Measurements from ENCODE around the gene JARID2.
A peak's percentile ranks its signal among the peaks of the same experiment; 100 is the strongest.

The JARID2 gene

DNA sequence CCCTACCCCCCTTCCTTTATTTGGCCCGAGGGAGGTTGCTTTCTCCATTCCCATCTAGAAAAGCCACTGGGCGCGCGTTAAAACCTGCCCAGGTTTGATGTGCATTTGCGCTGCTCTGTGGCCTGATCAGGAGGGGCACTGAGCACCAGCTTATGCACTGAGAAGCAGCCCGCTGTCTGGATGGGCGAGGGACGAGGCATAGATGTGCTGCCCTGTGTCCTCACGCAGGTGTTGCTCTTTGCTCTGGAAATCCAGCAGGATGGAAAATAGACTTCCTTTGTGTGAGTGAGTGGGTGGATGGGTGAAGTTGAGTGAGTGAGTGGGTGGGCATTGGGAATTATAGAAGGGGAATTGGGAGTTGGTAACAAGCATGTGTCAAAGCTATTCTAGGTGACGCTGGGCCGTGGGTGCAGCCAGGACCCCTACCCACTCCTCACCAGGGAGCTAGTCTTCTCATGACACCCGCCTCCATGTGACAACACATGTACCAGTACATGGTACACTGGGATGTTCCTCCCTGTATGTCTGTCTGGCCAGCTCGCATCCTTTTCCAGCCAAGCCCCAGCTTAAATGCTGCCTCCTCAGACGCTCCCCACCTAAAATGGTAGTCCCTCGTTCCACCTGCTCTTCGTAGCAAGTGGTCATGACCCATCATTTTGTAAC, 254.3 kb downstream of the JARID2 start:
- no peak for DNase-seq

DNA sequence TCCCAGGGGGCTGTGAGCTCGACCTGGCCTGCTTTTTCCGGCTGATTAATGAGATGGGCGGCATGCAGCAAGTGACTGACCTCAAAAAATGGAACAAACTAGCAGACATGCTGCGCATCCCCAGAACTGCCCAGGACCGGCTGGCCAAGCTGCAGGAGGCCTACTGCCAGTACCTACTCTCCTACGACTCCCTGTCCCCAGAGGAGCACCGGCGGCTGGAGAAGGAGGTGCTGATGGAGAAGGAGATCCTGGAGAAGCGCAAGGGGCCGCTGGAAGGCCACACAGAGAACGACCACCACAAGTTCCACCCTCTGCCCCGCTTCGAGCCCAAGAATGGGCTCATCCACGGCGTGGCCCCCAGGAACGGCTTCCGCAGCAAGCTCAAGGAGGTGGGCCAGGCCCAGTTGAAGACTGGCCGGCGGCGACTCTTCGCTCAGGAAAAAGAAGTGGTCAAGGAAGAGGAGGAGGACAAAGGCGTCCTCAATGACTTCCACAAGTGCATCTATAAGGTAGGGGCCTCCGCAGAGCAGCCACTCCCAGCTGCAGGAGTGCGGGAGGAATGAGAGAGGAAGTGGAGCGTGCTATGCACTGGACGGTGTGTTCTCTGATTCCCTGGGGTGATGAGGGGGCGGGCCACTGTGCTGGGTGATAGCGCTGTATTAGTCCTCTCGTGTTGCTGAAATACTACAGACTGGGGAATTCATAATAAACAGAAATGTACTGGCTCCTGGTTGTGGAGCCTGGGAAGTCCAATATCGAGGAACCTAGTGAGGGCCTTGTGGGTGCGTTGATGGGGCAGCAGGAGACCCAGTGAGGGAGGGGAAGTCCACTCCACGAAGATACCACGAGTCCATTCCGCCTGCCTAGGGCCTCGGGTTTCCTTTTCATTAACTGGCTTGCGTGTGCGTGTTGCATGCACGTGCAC, 255.3 kb downstream of the JARID2 start:
- no peak for DNase-seq

DNA sequence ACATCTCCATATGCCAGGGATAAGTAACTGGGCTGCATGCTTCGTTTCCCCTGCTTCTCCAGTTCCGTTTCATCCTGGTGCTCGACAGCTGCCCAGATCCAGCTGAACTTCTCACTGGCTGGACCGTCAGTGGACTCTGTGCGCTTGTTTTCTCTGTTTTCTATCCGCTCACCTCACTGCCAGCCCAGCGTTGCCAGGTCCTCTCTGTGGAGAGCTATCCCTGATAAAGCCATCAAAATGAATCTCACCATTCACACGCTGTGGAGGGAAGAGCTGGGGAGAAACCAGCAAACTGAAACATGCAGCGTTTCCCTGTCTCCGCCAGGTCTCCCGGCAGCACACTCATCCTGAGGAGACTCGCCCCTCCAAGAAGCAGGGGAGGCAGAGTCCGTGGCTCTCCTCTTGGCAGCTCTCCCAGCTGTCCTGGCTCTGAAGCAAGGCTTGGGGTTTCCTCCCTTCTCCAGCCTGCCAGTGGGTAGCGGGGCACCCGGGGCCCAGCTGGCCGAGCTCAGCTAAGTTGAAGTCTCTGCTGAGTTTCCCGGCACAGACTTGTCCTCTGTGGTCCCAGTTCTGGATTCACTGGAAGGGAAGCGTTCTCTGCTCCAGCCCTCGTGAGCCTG, 256.1 kb downstream of the JARID2 start:
- no peak for DNase-seq

DNA sequence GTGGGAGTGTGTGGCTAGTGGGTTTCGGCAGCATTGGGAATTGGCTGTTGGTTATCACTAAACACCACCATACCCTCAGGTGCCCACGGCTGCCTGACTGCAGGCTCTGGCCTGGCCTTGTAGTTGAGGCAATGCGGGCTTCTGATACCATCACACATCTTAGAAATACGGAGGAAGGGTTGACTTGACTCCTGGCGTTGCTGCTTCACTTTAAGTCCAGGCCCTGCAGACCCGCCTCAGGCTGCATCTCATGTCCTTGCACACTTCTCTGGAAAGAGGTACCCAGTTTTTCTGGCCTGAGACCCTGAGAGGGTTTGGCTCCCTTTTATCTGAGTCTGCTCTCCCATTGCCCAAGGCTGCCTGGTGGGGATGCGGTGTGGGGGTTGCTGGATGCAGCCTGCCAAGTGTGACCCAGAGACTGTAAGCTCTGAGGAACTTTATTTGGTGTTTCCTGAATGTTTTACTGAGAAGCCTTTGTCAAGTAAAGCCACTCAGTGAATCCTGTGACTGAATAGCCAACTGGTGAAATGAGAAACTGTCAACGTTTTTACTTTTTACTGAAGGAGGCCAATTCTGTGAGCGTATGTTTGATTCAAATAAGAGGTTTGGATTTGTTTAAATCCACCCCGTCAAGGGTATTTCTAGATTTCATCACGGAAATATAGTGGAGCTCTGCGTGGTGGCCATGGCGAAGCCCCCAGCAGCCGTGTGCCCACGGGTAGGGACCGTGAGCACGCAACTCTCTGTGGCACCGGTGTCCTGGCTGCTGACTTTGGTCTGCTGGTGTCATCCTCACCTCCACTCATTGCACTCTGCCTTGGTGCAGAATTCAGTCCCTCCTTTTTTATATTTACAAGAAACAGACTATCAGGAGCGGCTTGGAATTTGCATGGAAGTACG, 256.8 kb downstream of the JARID2 start:
- no peak for DNase-seq

DNA sequence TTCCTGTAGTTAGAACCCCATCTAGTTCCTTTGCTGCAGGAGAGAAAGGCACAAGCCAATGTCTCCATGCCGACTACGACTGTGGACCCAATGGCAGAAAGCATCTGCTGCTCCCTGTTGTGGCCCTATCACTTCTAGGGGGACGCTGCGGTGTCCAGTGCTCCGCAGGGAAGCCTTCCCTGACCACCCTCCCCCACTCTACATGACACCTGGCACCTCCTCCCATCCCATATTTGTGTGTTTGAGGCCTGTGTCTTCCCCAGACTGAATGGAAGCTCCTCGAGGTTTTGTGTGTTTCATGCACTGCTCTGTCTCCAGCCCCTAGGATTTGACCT, 257.4 kb downstream of the JARID2 start:
- DNase-seq, result no peak

DNA sequence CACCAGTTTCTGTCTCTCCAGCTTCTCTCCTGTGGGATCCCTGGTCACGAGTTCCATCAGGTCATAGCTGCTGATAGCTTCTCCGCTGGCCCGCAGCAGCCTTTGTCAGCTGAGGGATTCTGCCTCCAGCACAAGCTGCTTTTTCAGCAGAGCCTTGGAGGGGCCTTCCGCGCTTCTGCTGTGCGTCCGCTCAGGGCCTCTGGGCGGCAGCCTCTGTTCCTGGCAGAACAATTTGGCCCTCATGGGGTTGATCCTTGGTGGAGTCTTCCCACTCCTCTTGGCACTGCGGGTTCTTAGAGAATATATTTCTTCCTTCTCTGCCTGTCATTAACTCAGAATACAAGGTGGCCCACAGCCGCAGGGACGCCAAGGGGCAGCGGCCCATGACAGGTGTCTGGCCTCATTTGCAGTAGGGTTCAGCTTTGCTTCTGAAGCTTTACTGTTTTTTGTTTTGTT, 258.2 kb downstream of the JARID2 start:
- DNase-seq, result no peak

DNA sequence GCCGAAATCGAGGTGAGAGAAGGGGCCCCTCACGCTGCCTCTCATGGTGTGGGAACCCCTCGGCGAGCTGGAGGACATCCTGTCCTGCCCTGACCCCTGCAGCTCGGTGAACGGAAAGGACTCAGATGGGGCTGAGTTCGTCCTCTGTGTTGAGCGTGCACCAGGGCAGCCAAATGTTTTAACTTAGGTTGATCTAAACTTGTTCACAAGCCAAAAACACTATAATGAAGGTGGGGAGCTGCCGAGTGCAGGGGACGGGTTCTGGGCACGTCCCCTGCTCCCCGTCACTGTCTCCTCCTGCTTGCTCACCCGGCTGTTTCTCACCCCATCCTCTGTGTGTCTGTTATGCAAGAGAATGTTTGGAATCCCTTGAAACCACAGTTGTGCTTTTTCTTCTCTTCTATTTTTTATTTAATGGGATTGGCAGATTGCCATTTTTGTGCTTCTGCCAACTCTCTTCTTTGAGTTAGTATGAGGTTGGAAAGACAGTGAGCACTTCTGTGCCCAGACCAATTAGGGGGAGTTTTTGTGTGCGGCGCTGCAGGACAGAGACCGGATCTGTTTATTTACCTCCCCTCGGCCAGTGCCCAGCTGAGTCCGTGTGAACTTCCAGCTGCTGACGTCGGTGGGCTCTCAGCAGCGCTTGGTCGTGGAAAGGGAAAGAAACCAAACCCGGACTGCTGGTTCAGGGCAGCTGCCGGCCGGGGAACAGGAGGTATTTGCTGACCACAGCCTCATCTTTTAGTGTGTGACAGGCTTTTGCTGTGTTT, 258.9 kb downstream of the JARID2 start:
- DNase-seq, result no peak

DNA sequence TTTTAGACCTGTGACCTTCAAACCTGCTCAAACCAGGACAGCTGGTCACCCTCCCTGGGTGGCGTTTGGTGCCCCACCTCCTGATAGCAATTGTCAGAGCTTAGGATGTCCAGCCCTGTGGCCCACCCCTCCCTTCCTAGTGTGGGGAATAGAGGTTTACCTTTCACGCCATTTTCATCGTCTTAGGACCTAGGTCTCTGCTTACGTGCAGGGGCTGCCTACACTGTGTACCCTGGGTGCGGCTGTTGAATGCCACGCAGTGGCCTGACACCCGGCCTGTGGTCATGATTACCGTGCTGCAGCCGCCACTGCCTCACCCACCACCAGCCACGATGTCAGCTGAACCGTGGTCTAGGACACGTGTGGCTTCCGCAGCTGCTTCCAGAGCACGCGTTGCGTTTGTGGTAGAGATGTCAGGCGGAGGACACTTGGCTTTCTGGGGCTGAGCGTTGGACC, 259.6 kb downstream of the JARID2 start:
- DNase-seq, result no peak

DNA sequence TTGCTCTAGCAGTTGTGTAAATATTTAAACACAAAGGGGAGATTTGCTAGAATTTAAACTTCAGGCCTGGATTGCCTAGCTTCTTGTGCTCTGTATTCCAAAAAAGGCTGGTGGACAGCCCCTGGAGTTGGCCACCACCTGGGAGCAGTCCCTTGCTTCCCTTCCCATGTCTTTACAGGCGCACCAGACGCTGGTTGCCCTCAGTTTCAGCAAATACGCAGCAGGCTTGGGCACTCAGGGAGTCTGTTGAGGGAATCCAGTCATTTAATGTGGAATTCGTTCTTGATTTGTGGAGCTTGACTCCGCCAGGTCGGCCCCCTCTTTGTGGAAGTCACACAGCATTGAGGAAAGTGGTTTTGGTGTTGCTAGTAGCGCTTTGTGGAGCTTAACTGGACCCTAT, 260.2 kb downstream of the JARID2 start:
- no peak for DNase-seq

DNA sequence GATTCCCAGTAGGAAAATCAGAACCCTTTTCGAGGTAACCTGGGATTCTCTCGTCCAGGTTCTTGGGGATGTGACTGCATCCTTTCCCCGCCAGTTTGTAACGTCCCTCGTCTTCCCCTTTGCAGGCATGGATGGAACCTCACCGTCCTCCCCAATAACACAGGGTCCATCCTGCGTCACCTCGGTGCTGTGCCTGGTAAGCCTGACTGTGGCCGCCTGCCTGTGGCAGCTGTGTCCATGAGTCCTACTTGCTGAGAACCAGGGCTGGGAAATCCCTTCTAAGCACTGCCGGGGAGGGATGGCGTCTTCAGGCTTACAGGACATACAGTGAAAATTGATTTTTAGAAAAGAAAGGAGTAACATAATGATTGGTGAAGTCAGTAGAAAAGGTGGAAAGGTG, 261.4 kb downstream of the JARID2 start:
- DNase-seq, result no peak

DNA sequence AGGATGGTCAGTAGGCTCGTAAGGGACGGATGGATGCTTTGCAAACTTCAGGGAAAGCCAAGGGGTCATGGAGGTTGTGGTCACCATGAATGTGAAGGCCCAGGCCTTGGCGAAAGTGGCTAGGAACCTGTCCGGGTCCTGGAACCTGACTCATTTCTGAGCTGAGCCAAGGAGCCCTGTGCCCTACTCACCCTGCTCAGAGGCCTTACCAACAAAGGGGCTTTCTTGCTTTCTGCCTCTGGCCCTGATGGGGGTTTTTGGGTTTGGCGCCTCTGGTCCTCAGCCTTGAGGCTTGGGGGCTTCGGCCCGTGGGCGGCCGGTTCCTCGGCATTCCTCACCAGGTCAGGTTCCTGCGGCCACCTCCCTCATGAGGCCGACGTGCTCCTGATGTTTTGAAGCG, 261.9 kb downstream of the JARID2 start:
- no peak for DNase-seq

DNA sequence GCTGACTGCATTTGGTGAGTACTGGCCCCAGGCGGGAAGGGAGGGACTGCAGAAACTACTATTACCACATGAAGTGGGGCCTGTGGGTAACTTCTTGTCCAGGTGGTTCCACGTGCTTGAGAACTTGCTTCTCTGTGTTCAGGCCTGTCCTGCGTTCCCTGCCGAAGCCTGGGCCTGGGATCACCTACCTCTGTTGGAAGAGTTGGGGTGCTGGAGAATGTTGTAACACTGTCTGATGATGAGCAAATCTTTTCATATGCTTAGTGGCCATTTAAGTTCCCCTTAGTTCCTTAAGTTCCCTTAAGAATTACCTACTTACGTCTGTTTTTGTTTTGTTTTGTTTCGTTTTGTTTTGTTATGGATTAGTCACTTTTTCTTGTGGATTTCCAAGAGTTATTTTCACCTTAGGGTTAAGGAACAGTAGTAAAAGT, 262.6 kb downstream of the JARID2 start:
- DNase-seq, result no peak

DNA sequence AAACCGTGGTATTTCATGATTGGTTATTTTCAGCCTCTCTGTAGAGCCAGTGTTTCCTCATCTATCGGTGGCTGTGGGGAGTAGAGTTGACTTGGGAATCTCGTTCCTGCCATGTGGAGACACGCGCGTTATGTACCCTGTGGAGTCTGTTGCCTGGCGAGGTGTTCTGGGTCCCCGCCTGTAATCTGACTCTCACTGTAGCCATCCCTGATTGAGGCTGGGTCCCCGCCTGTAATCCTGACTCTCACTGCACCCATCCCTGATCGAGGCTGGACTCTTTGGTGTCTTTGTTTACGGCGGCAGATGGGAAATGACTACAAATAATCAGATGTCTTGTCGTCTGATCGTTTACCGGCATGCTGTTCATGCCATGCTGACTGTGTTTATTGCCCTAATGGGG, 263.1 kb downstream of the JARID2 start:
- DNase-seq, result no peak

DNA sequence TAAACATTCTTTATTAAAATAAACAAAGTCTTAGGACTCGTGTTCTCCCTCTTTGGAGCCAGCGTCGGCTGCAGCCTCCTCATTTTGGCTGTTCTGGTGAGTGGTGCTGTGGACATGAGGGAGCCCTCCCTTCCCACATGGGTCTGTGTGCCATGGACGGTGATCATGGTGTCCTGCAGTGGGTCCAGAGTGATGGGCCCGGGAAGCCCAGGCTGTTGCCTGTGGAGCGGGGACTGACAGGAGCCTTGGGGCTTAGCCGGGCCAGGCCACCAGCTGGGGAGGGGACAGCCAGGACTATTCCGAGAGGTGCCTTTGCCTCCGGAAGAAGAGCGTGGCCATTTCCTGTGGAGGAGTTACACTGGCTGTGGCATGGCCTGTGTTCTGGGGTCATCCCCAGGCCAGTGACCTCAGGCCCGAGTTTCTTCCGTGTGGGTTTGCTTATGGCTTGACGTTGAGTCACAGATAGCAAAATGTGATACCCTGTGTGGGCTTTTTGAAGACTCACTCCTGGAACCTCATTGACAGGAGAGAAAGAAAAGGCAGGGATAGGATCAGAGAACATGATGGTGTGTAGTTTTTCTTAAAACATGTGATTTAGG, 263.6 kb downstream of the JARID2 start:
- DNase-seq, result no peak

DNA sequence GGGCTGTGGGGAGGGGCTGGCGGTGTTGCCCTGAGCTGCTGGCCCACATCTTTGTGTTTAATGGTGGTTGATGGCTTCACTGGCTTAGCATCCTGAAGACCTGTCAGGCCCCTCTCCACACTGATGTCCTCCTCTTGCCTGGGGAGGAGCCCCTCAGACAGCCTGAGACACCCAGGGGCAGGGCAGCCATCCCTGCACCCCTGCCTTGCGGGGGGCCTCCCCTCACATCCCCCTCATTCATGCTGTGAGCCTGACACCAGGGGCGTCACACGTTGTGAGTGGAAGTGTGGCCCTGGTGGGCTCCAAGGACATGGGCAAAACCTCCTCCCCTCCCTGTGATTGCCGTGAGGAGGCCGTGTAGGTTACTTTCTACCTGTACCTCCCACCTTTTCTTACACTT, 264.3 kb downstream of the JARID2 start:
- DNase-seq, result no peak

DNA sequence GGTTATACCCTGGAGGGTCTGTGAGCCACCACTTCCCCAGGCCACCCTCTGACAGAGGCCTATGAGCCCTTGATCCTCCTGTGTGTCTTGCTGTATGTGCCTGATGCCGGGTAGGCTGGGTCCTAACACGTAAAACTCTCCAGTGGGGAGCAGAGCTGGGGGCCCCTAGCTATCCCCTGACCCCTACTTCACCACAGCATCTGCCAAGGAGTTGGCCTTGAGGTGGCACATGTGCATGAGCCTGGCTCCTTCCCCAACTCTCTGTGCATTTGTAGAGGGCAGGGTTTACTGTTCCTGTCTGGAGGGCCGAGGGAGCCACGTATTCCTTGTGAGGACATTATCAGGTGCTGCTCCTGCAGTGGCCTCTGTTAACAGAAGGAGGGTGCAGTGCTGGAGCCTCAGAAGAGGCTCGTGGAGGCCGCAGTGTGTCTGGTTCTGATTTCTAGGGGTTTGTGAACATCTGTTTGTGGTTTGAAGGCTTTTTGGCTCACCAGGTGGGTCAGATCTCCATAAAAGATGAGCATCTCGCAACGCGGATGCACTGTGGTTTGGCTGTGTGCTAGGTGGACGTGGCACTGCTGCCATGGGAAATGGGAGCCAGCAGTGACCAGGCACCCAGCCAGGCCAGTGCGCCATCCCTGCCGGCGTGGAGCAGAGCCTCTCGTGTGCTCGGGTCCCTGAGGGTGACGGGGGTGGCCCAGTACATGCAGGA, 264.8 kb downstream of the JARID2 start:
- DNase-seq, result no peak

DNA sequence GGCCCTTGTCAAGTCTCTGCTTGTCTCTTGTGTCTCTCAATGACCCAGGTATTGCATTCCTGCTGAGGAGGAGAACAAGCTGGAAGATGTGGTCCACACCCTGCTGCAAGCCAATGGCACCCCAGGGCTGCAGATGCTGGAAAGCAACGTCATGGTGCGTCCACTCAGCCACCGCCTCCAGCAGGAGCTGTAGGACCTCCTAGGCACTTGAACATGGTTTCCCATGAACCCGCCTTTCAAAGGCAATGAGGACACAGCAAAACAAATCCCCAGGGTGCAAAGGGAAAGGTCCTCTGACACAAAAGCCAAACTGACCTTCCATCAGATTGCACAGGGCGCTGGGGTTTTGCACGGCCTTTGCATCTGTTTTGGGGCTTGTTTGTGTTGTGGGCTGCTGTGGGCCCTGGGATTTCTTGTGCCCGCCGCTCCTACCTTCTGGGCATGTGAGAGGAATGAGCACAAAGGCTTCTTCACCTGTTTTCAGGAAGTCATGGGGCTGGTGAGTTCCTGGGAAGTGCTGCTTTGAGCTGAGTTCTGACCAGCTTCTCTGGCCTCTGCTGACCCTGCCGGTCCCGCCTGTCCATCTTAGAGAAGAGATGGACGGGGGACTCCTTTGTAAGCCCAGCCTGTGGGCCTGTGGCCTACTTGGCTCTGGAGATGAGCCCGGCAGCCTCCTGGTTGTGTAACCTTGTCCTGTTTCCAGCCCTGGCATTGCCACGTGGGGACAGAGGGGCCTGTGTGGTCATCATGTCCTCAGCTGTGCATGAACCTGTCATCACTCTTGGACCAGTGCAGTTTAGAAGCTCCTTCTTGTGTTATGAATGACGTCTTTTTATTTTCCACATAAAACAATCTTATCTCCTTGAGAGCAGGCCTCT, 265.6 kb downstream of the JARID2 start:
- no peak for DNase-seq

DNA sequence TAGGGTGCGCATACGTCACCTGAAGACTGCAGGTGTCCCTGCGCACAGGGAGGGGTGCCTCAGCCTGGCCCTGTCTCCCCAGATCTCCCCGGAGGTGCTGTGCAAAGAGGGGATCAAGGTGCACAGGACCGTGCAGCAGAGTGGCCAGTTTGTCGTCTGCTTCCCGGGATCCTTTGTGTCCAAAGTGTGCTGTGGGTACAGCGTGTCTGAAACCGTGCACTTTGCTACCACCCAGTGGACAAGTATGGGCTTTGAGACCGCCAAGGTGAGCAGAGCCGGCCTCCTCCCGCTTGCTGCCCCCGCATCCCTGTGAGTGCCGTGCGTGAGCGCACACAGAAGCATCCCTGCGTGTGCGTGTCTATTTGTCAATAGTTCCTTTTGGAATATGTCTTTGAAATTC, 266.3 kb downstream of the JARID2 start:
- DNase-seq, result peak; percentile 70

DNA sequence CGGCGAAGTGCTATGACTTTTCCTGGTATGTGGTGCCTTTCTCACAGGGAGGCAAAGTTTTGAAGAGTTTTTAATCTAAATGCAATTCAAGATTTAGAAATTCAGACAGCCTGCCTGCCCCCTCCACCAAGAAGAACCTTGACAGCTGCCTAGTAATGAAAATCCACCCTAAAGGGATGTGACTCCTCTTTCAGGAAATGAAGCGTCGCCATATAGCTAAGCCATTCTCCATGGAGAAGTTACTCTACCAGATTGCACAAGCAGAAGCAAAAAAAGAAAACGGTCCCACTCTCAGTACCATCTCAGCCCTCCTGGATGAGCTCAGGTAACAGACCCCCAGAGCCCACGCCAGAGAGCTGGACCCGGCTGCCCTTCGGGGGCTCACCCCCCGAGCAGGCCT, 266.9 kb downstream of the JARID2 start:
- DNase-seq, result no peak
